VCaP (cell line): ENCODE data around the gene MAP3K20.

Experiments
- H3K27ac ChIP-seq: fragments of 450-650 bp; 2 replicates; pipeline ENCODE4 v1.5.1; 2017
- TF ChIP-seq, protein P1 (sequence below): fragments of 450-650 bp; conservative IDR thresholded peaks from 2 replicates; pipeline ENCODE4 v1.5.1; 2017; ENCODE audit warnings: mild to moderate bottlenecking, moderate library complexity

Gene MAP3K20

GRCh38 chr2:173132531-173132930, 56.9 kb downstream of the MAP3K20 start:
- TF ChIP-seq, protein P1, sequence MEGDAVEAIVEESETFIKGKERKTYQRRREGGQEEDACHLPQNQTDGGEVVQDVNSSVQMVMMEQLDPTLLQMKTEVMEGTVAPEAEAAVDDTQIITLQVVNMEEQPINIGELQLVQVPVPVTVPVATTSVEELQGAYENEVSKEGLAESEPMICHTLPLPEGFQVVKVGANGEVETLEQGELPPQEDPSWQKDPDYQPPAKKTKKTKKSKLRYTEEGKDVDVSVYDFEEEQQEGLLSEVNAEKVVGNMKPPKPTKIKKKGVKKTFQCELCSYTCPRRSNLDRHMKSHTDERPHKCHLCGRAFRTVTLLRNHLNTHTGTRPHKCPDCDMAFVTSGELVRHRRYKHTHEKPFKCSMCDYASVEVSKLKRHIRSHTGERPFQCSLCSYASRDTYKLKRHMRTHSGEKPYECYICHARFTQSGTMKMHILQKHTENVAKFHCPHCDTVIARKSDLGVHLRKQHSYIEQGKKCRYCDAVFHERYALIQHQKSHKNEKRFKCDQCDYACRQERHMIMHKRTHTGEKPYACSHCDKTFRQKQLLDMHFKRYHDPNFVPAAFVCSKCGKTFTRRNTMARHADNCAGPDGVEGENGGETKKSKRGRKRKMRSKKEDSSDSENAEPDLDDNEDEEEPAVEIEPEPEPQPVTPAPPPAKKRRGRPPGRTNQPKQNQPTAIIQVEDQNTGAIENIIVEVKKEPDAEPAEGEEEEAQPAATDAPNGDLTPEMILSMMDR = no peak
- no peak overlapping the region for H3K27ac ChIP-seq

DNA sequence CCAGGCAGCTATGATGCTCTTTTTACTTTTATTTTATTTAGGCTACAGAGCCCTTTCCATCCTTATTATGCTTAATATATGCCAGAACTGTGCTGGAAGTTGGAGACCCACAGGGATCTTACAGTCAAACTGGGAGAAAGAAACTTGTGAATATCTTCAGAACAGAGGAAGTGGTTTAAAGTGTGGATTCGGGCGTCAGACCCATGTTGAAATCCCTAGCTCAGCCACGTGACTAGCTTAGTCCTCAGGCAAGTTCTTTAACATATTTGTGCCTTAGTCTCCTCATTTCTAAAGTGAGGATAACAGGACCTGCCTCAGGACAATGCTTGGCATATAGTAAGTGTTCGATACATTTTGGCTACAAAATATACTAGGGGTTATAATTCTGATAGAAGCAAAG, 59.1 kb downstream of the MAP3K20 start:
- H3K27ac ChIP-seq = no peak overlapping the region
- TF ChIP-seq, protein P1 = no peak

DNA sequence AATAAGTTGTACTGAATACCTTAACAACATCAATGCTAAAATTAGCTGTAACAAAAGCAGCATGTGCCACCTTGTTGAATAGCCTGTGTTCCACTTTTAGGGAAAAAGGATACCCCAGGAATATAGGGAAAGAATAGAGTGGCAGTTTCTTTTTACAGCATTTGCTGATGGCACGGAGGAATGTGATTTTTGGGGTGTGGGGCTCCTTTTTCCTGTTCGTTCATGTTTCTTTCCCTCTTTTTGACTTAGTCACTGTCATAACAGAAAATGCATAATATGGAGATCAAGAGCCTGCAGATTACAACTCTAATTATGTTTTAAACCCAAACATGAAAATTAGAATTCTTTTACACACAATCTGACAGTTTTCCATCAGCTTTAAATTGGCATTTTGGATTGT, 60.4 kb downstream of the MAP3K20 start:
- TF ChIP-seq, protein P1 = no peak
- no peak overlapping the region for H3K27ac ChIP-seq

GRCh38 chr2:173136599-173136998, 61.0 kb downstream of the MAP3K20 start:
- TF ChIP-seq, protein P1 = no peak

DNA sequence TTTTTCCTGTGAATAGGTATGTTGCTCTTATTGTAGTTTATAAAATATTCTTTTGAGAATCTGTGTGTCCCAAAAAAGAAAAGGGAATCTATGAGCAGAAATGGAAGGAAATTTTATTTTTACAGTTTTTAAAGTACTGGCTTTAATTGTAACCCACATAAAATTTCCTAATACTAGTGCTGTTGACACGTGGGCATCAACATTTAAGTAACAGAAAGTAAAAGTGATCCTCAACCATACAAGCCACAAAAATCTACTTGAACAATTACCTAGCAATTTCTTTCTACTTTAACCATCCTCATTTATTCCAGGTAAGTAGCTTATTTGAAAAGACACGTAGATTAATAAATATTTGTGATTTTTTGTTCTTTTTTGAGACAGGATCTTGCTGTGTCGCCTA, 62.0 kb downstream of the MAP3K20 start:
- TF ChIP-seq, protein P1 = no peak
- H3K27ac ChIP-seq = no peak overlapping the region

More at GRCh38 chr2:173136599-173136998, 61.0 kb downstream of the MAP3K20 start:
- H3K27ac ChIP-seq = no peak overlapping the region

GRCh38 chr2:173138962-173139361, 63.3 kb downstream of the MAP3K20 start:
- TF ChIP-seq, protein P1 = no peak

DNA sequence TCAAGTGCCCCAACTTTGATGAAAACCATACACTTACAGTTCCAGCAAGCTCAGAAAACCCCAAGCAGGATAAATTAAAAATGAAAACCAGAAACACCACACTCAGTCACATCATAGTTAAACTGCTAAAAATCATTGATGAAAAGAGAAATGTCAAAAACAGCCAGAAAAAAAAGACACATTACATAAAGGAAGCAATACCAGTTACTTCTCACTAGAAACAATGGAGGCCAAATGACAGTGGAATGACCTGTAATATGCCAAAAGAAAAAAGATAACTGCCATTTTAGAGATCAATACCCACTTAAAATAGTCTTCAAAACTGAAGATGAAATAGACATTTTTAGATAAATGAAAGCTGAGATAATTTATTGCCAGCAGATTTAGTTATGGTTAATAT, 66.0 kb downstream of the MAP3K20 start:
- TF ChIP-seq, protein P1 = no peak
- no peak overlapping the region for H3K27ac ChIP-seq

More at GRCh38 chr2:173138962-173139361, 63.3 kb downstream of the MAP3K20 start:
- no peak overlapping the region for H3K27ac ChIP-seq
